PC-9 (cell line): ENCODE results near the gene ENPP3.

Experiments used
- CTCF ChIP-seq: fragments of 200-600 bp; sonication (generic); conservative IDR thresholded peaks from 2 replicates; pipeline ENCODE4 v1.6.1; 2017; ENCODE audit warnings: mixed run types, antibody characterized with exemption, mild to moderate bottlenecking, moderate library complexity
- EZH2 ChIP-seq: fragments of 200-600 bp; sonication (generic); IDR thresholded peaks from 2 replicates; pipeline ENCODE4 v1.8.0; 2017; ENCODE audit warnings: antibody characterized with exemption, low read depth

GRCh38 chr6:131636880-131637792 is at the start of gene ENPP3:
- TF ChIP-seq CTCF, result no peak
- TF ChIP-seq EZH2, result no peak
